ENCODE data around the gene GSTCD.
"Not testable (repeated sequence)": the region's sequence is repeated elsewhere in the genome, so short reads cannot be mapped to it uniquely, and the experiment has no call there.

Gene GSTCD

DNA sequence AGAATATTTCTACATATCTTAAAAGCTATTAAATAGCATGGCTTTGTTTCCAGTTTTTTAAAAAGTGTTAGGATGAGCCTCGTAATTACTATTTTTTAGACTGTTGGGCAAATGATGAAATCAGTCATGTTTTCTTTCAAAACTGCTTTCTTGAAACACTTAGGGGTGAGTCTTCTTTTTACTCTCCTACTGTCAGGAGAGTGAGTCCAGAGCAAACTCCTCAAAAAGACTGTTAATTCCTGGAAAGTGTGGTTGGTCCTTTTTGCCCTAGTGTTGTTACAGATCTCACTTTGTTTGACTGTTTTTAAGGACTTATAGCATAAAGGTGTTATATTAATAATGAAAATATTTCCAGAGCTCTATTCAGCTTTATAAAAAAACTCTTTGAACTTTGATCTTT is 6.3 kb downstream of the GSTCD start:
- no peak overlapping the region for H3K9ac ChIP-seq (ENCODE audit: low read depth, low read length)
- no peaks in the 10 kb centered on the region for H3K27me3 ChIP-seq (ENCODE audit: control insufficient read depth, insufficient read depth, low read length)
- no peak overlapping the region for H3K27ac ChIP-seq (ENCODE audit: low read depth, low read length)
- H3K9me3 ChIP-seq (ENCODE audit: control insufficient read depth, insufficient read depth, low read length) = 0 out of 2 replicates have a peak, but pooled peaks cover 4% of the 10 kb centered on the region
- H3K4me3 ChIP-seq (ENCODE audit: low read depth, low read length) = no peak overlapping the region
- H3K4me1 ChIP-seq (ENCODE audit: control insufficient read depth, insufficient read depth, low read length) = peaks cover 5% of the 10 kb centered on the region; the same call in 1 of the 2 replicates
- peaks cover 16% of the 10 kb centered on the region for H3K36me3 ChIP-seq (ENCODE audit: control insufficient read depth, insufficient read depth, low read length)

DNA sequence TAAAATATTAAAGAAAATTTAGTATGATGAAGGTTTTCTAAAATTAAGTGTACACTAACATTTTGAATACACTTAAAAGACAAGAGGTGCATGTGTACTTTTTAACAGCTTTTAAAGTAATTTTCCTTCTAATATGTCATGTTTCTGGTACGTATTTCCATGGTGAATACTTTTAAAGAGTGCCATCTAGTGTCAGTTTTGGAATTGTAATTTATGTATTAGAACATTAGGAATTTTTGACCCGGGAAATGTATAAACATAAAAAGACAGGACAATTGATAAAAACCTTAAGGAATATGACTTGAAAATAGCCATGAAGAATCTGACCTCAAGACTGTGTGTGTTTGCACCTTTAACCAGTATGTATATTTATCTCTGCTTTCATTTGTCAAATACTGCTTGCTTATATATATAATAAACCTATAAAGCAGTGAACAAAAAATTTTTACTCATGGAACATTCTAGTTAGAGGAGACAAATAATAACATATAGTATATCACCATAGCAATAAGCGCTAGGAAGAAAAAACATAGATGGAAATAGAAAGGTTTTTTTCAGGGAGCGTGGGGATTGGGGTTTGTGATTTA is 7.2 kb downstream of the GSTCD start:
- no peak overlapping the region for H3K9ac ChIP-seq (ENCODE audit: low read depth, low read length)
- peaks cover 24% of the 10 kb centered on the region for H3K36me3 ChIP-seq (ENCODE audit: control insufficient read depth, insufficient read depth, low read length)
- H3K4me3 ChIP-seq (ENCODE audit: low read depth, low read length) = no peak overlapping the region
- no peak overlapping the region for H3K27ac ChIP-seq (ENCODE audit: low read depth, low read length)
- H3K9me3 ChIP-seq (ENCODE audit: control insufficient read depth, insufficient read depth, low read length) = 0 out of 2 replicates have a peak, but pooled peaks cover 4% of the 10 kb centered on the region
- H3K27me3 ChIP-seq (ENCODE audit: control insufficient read depth, insufficient read depth, low read length) = no peaks in the 10 kb centered on the region
- 0 out of 2 replicates have a peak, but pooled peaks cover under 1% of the 10 kb centered on the region for H3K4me1 ChIP-seq (ENCODE audit: control insufficient read depth, insufficient read depth, low read length)

DNA sequence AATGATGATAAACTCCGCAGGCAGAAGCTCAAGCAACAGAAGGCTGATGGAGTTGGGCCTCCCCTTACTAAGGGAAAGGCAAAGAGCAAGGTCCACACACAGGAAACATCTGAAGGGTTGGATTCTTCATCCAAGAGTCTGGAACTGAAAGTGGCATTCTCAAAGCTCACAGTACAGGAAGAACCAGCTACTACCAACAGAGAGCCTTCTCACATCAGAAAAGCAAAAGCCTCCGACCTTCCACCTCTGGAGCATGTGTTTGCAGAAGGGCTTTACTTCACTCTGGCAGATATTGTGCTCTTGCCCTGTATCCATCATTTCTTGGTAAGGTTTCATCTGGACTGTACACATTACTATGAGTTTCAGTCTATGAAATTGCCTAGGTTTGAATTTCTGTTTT is 10.6 kb downstream of the GSTCD start:
- H3K27ac ChIP-seq (ENCODE audit: low read depth, low read length) = no peak overlapping the region
- H3K4me1 ChIP-seq (ENCODE audit: control insufficient read depth, insufficient read depth, low read length) = no peaks in the 10 kb centered on the region
- 0 out of 2 replicates have a peak, but pooled peaks cover 4% of the 10 kb centered on the region for H3K9me3 ChIP-seq (ENCODE audit: control insufficient read depth, insufficient read depth, low read length)
- H3K4me3 ChIP-seq (ENCODE audit: low read depth, low read length) = no peak overlapping the region
- H3K36me3 ChIP-seq (ENCODE audit: control insufficient read depth, insufficient read depth, low read length) = peaks cover 43% of the 10 kb centered on the region
- H3K27me3 ChIP-seq (ENCODE audit: control insufficient read depth, insufficient read depth, low read length) = no peaks in the 10 kb centered on the region
- H3K9ac ChIP-seq (ENCODE audit: low read depth, low read length) = no peak overlapping the region

DNA sequence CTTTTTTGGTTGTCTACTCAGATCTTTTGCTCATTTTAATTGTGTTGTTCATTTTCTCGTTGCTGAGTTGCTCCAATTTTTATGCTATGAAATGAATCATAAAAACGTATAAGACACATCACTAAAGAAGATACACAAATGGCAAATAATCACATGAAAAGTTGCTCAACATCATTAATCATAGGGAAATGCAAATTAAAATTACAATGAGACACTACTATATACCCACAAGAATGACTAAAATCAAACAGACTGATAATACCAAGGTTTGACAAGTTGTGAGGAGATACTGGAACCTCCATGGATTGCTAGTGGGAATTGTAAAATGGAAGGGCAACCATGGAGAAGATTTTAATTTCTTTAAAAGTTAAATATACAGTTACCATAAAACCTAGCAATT is 17.0 kb downstream of the GSTCD start:
- H3K9me3 ChIP-seq (ENCODE audit: control insufficient read depth, insufficient read depth, low read length) = peaks cover 3% of the 10 kb centered on the region
- peaks cover 65% of the 10 kb centered on the region for H3K36me3 ChIP-seq (ENCODE audit: control insufficient read depth, insufficient read depth, low read length)
- H3K4me3 ChIP-seq (ENCODE audit: low read depth, low read length) = no peak overlapping the region

DNA sequence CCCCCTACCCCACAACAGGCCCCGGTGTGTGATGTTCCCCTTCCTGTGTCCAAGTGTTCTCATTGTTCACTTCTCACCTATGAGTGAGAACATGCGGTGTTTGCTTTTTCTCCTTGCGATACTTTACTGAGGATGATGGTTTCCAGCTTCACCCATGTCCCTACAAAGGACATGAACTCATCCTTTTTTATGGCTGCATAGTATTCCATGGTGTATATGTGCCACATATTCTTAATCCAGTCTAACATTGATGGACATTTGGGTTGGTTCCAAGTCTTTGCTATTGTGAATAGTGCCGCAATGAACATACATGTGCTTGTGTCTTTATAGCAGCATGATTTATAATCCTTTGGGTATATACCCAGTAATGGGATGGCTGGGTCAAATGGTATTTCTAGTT is 21.3 kb downstream of the GSTCD start:
- H3K9ac ChIP-seq (ENCODE audit: low read depth, low read length); H3K4me1 ChIP-seq (ENCODE audit: control insufficient read depth, insufficient read depth, low read length); H3K9me3 ChIP-seq (ENCODE audit: control insufficient read depth, insufficient read depth, low read length); H3K4me3 ChIP-seq (ENCODE audit: low read depth, low read length); H3K27me3 ChIP-seq (ENCODE audit: control insufficient read depth, insufficient read depth, low read length); H3K27ac ChIP-seq (ENCODE audit: low read depth, low read length): not testable (repeated sequence)
- H3K36me3 ChIP-seq (ENCODE audit: control insufficient read depth, insufficient read depth, low read length) = peaks cover 39% of the 10 kb centered on the region

More for the DNA sequence above, 17.0 kb downstream of the GSTCD start:
- no peak overlapping the region for H3K9ac ChIP-seq (ENCODE audit: low read depth, low read length)
- H3K4me1 ChIP-seq (ENCODE audit: control insufficient read depth, insufficient read depth, low read length) = no peaks in the 10 kb centered on the region
- no peak overlapping the region for H3K27ac ChIP-seq (ENCODE audit: low read depth, low read length)
- H3K27me3 ChIP-seq (ENCODE audit: control insufficient read depth, insufficient read depth, low read length) = no peaks in the 10 kb centered on the region

DNA sequence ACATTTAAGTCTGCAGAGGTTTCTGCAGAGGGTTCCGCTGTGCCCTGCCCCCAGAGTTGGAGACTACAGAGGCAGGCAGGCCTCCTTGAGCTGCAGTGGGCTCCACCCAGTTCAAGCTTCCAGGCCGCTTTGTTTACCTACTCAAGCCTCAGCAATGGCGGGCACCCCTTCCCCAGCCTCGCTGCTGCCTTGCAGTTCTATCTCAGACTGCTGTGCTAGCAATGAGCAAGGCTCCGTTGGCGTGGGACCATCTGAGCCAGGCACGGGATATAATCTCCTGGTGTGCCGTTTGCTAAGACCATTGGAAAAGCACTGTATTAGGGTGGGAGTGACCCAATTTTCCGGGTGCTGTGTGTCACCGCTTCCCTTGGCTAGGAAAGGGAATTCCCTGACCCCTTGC is 26.6 kb downstream of the GSTCD start:
- H3K4me1 ChIP-seq (ENCODE audit: control insufficient read depth, insufficient read depth, low read length); H3K9ac ChIP-seq (ENCODE audit: low read depth, low read length); H3K27me3 ChIP-seq (ENCODE audit: control insufficient read depth, insufficient read depth, low read length); H3K27ac ChIP-seq (ENCODE audit: low read depth, low read length); H3K4me3 ChIP-seq (ENCODE audit: low read depth, low read length): not testable (repeated sequence)
- Histone ChIP-seq H3K36me3 (ENCODE audit: control insufficient read depth, insufficient read depth, low read length) (peaks cover 23% of the 10 kb centered on the region), H3K9me3 (ENCODE audit: control insufficient read depth, insufficient read depth, low read length) (peaks cover 20% of the 10 kb centered on the region)

DNA sequence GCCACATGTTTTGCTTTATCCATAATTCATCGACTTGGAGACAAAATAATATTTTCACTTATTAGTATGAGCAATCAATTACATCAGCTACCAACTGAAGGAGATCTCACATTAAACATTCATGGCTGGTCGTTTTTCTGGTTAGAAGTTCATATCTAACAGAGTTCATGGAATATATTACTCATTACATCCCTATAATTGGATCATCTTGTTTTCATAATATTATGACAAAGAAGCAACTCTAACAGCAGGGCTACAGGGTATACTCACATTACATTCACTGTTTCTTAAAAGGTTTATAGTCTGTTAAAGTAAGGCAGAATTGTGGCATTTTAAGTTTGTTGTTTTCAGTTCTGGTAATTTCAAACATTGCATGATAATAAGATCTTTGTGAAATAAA is 33.0 kb downstream of the GSTCD start:
- no peaks in the 10 kb centered on the region for H3K4me1 ChIP-seq (ENCODE audit: control insufficient read depth, insufficient read depth, low read length)
- H3K27me3 ChIP-seq (ENCODE audit: control insufficient read depth, insufficient read depth, low read length) = no peaks in the 10 kb centered on the region
- peaks cover 12% of the 10 kb centered on the region for H3K36me3 ChIP-seq (ENCODE audit: control insufficient read depth, insufficient read depth, low read length)
- H3K27ac ChIP-seq (ENCODE audit: low read depth, low read length) = no peak overlapping the region
- H3K4me3 ChIP-seq (ENCODE audit: low read depth, low read length) = no peak overlapping the region
- H3K9me3 ChIP-seq (ENCODE audit: control insufficient read depth, insufficient read depth, low read length) = peaks cover 4% of the 10 kb centered on the region
- H3K9ac ChIP-seq (ENCODE audit: low read depth, low read length) = no peak overlapping the region

DNA sequence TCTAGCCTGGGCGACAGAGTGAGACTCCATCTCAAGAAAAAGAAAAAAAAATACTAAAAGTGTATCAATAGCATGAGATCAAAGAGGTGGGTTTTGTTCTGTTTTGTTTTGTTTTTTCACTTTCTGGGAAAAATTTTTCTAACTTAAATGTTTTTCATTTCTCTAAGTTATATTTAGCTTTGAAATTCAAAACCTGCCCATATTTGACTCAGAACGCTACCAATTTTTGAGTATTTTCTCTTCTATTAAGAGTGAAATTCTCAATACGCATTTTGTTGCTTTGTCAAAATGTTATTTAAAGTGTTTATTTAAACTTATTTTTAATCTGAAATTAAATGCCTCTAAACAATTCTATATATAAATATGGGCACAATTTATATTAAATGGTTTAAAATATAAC is 39.6 kb downstream of the GSTCD start:
- Histone ChIP-seq H3K27ac (ENCODE audit: low read depth, low read length) (no peak overlapping the region), H3K9me3 (ENCODE audit: control insufficient read depth, insufficient read depth, low read length) (no peaks in the 10 kb centered on the region), H3K36me3 (ENCODE audit: control insufficient read depth, insufficient read depth, low read length) (peaks cover 10% of the 10 kb centered on the region), H3K9ac (ENCODE audit: low read depth, low read length) (no peak overlapping the region), H3K4me1 (ENCODE audit: control insufficient read depth, insufficient read depth, low read length) (no peaks in the 10 kb centered on the region), H3K4me3 (ENCODE audit: low read depth, low read length) (no peak overlapping the region), H3K27me3 (ENCODE audit: control insufficient read depth, insufficient read depth, low read length) (no peaks in the 10 kb centered on the region)

DNA sequence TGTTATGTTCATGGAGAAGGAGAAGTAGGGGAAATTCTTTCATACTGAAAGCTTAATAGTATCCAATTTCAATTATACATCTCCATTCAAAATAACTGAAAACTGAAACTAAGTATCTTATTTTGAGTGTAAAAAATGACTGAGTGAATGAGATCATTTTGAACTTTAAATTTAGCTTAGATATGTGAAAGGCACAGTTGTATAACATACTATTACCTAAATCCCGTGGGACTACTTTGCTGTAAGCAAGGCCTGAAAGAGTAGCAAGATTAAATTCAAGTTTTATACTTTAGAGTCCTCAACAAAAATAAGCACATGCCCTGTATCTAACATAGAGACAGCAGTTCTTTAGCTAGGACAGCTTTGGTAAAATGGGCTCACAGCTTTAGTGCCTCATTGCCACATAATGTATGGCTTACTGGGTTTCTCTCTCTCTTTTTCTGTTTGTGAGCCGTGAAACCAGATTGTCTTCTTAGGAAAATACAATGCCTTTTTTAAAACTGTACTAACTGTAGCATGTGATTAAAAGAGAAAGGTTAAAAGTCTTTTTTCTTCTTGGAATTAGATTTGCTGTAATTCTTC is 43.2 kb downstream of the GSTCD start:
- H3K4me1 ChIP-seq (ENCODE audit: control insufficient read depth, insufficient read depth, low read length) = no peaks in the 10 kb centered on the region
- H3K36me3 ChIP-seq (ENCODE audit: control insufficient read depth, insufficient read depth, low read length) = 0 out of 2 replicates have a peak, but pooled peaks cover 6% of the 10 kb centered on the region
- H3K4me3 ChIP-seq (ENCODE audit: low read depth, low read length) = no peak overlapping the region

DNA sequence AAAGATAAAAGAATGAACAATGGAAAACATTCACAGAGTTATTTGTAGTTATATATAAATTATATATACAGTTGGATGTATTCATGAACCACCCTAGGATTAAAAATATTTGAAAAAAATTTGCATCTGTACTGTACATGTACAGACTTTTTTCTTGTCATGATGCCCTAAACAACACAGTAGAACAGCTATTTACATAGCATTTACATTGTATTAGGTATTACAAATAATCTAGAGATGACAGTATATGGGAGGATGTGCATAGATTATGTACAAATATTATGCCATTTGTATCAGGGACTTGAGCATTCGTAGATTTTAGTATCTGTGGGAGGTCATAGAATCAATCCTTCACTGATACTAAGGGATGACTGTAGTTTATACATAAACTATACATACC is 44.8 kb downstream of the GSTCD start:
- Histone ChIP-seq H3K9ac (ENCODE audit: low read depth, low read length) (no peak overlapping the region), H3K36me3 (ENCODE audit: control insufficient read depth, insufficient read depth, low read length) (no peaks in the 10 kb centered on the region), H3K27ac (ENCODE audit: low read depth, low read length) (no peak overlapping the region), H3K4me1 (ENCODE audit: control insufficient read depth, insufficient read depth, low read length) (no peaks in the 10 kb centered on the region), H3K27me3 (ENCODE audit: control insufficient read depth, insufficient read depth, low read length) (no peaks in the 10 kb centered on the region), H3K9me3 (ENCODE audit: control insufficient read depth, insufficient read depth, low read length) (no peaks in the 10 kb centered on the region), H3K4me3 (ENCODE audit: low read depth, low read length) (no peak overlapping the region)

More for the DNA sequence above, 43.2 kb downstream of the GSTCD start:
- Histone ChIP-seq H3K9me3 (ENCODE audit: control insufficient read depth, insufficient read depth, low read length) (no peaks in the 10 kb centered on the region), H3K9ac (ENCODE audit: low read depth, low read length) (no peak overlapping the region), H3K27ac (ENCODE audit: low read depth, low read length) (no peak overlapping the region), H3K27me3 (ENCODE audit: control insufficient read depth, insufficient read depth, low read length) (no peaks in the 10 kb centered on the region)

DNA sequence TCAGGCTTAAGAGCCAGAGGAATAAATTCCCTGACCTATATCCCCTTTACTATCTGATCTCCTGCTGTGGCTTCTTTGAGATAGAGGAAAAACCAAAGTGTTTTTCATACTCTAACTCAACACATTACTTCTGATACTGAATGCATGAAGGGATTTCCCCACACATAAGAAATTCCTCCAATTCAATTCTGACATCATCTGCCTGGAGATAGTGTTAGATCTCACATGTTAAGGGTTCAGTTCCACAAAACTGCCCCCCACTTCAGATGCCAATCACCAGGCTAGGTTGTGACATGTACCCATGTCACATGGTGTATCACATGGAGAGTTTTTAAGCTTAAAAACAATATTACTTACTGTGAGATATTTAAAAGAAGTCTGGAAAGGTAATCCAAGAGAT is 46.8 kb downstream of the GSTCD start:
- no peaks in the 10 kb centered on the region for H3K27me3 ChIP-seq (ENCODE audit: control insufficient read depth, insufficient read depth, low read length)
- H3K9me3 ChIP-seq (ENCODE audit: control insufficient read depth, insufficient read depth, low read length) = no peaks in the 10 kb centered on the region
- H3K27ac ChIP-seq (ENCODE audit: low read depth, low read length) = no peak overlapping the region
- H3K36me3 ChIP-seq (ENCODE audit: control insufficient read depth, insufficient read depth, low read length) = no peaks in the 10 kb centered on the region
- no peaks in the 10 kb centered on the region for H3K4me1 ChIP-seq (ENCODE audit: control insufficient read depth, insufficient read depth, low read length)
- no peak overlapping the region for H3K4me3 ChIP-seq (ENCODE audit: low read depth, low read length)
- H3K9ac ChIP-seq (ENCODE audit: low read depth, low read length) = no peak overlapping the region

Data from HUES48 (cell line).